Measurements from ENCODE around the gene TMEM45A. TPM values are rescaled to one million over a fixed set of nuclear protein-coding genes. Genes with fewer than 3 reads are reported as not detected.
"Not testable (repeated sequence)": the region's sequence is repeated elsewhere in the genome, so short reads cannot be mapped to it uniquely, and the experiment has no call there.

The TMEM45A gene
- total and polyA plus RNA-seq, 2 donors, result 2.6 to 22.1 TPM

- Histone ChIP-seq H3K36me3 (ENCODE audit: control insufficient read depth in 2 of 2, insufficient read depth in 2 of 2, low read length in 1 of 2) (no peaks in the 10 kb centered on the region), H3K4me1 (ENCODE audit: control insufficient read depth in 2 of 2, insufficient read depth in 2 of 2, low read length in 2 of 2) (no peaks in the 10 kb centered on the region), H3K27me3 (ENCODE audit: control insufficient read depth in 2 of 2, insufficient read depth in 1 of 2, low read length in 1 of 2) (no peaks in the 10 kb centered on the region), H3K9me3 (ENCODE audit: control insufficient read depth in 2 of 2, insufficient read depth in 1 of 2, low read length in 1 of 2) (no peaks in the 10 kb centered on the region), H3K27ac (ENCODE audit: low read depth in 1 of 2, low read length in 1 of 2) (no peak overlapping the region), H3K4me3 (ENCODE audit: low read length in 2 of 2) (no peak overlapping the region)
- WGBS, result 97% methylated on average over 2 of the region's 2 CpGs
- DNase-seq (ENCODE audit: low read depth in 6 of 9, low spot score in 9 of 9), result no peak
These were observed 43.7 kb downstream of the TMEM45A start for GRCh38 chr3:100536093-100536492.

GRCh38 chr3:100537646-100538338 lies 45.4 kb downstream of the TMEM45A start:
- Histone ChIP-seq H3K36me3 (ENCODE audit: control insufficient read depth in 2 of 2, insufficient read depth in 2 of 2, low read length in 1 of 2) (no peaks in the 10 kb centered on the region), H3K9me3 (ENCODE audit: control insufficient read depth in 2 of 2, insufficient read depth in 1 of 2, low read length in 1 of 2) (no peaks in the 10 kb centered on the region), H3K27me3 (ENCODE audit: control insufficient read depth in 2 of 2, insufficient read depth in 1 of 2, low read length in 1 of 2) (no peaks in the 10 kb centered on the region), H3K4me3 (ENCODE audit: low read length in 2 of 2) (no peak overlapping the region), H3K4me1 (ENCODE audit: control insufficient read depth in 2 of 2, insufficient read depth in 2 of 2, low read length in 2 of 2) (no peaks in the 10 kb centered on the region), H3K27ac (ENCODE audit: low read depth in 1 of 2, low read length in 1 of 2) (no peak overlapping the region)
- 98% methylated on average over 5 of the region's 5 CpGs for whole genome bisulfite sequencing
- DNase-seq (ENCODE audit: low read depth in 6 of 9, low spot score in 9 of 9), result no peak

GRCh38 chr3:100538339-100538706 lies 45.9 kb downstream of the TMEM45A start:
- no peak overlapping the region for H3K4me3 ChIP-seq (ENCODE audit: low read length in 2 of 2)
- no peaks in the 10 kb centered on the region for H3K36me3 ChIP-seq (ENCODE audit: control insufficient read depth in 2 of 2, insufficient read depth in 2 of 2, low read length in 1 of 2)
- DNase-seq (ENCODE audit: low read depth in 6 of 9, low spot score in 9 of 9), result no peak
- H3K27ac ChIP-seq (ENCODE audit: low read depth in 1 of 2, low read length in 1 of 2), result no peak overlapping the region
- no peaks in the 10 kb centered on the region for H3K9me3 ChIP-seq (ENCODE audit: control insufficient read depth in 2 of 2, insufficient read depth in 1 of 2, low read length in 1 of 2)
- WGBS, result 92% methylated on average over 1 of the region's 1 CpG
- no peaks in the 10 kb centered on the region for H3K27me3 ChIP-seq (ENCODE audit: control insufficient read depth in 2 of 2, insufficient read depth in 1 of 2, low read length in 1 of 2)
- H3K4me1 ChIP-seq (ENCODE audit: control insufficient read depth in 2 of 2, insufficient read depth in 2 of 2, low read length in 2 of 2), result no peaks in the 10 kb centered on the region

- H3K36me3 ChIP-seq (ENCODE audit: control insufficient read depth in 2 of 2, insufficient read depth in 2 of 2, low read length in 1 of 2), result no peaks in the 10 kb centered on the region
- H3K4me3 ChIP-seq (ENCODE audit: low read length in 2 of 2), result no peak overlapping the region
- H3K27me3 ChIP-seq (ENCODE audit: control insufficient read depth in 2 of 2, insufficient read depth in 1 of 2, low read length in 1 of 2), result no peaks in the 10 kb centered on the region
- no peaks in the 10 kb centered on the region for H3K4me1 ChIP-seq (ENCODE audit: control insufficient read depth in 2 of 2, insufficient read depth in 2 of 2, low read length in 2 of 2)
- no peaks in the 10 kb centered on the region for H3K9me3 ChIP-seq (ENCODE audit: control insufficient read depth in 2 of 2, insufficient read depth in 1 of 2, low read length in 1 of 2)
- WGBS, result 98% methylated on average over 2 of the region's 2 CpGs
- DNase-seq (ENCODE audit: low read depth in 6 of 9, low spot score in 9 of 9), result no peak
- H3K27ac ChIP-seq (ENCODE audit: low read depth in 1 of 2, low read length in 1 of 2), result no peak overlapping the region
These were observed 48.4 kb downstream of the TMEM45A start for GRCh38 chr3:100540791-100541334.

GRCh38 chr3:100541428-100541827 lies 49.0 kb downstream of the TMEM45A start:
- H3K36me3 ChIP-seq (ENCODE audit: control insufficient read depth in 2 of 2, insufficient read depth in 2 of 2, low read length in 1 of 2); H3K4me3 ChIP-seq (ENCODE audit: low read length in 2 of 2); DNase-seq (ENCODE audit: low read depth in 6 of 9, low spot score in 9 of 9); H3K9me3 ChIP-seq (ENCODE audit: control insufficient read depth in 2 of 2, insufficient read depth in 1 of 2, low read length in 1 of 2); H3K4me1 ChIP-seq (ENCODE audit: control insufficient read depth in 2 of 2, insufficient read depth in 2 of 2, low read length in 2 of 2); H3K27ac ChIP-seq (ENCODE audit: low read depth in 1 of 2, low read length in 1 of 2); H3K27me3 ChIP-seq (ENCODE audit: control insufficient read depth in 2 of 2, insufficient read depth in 1 of 2, low read length in 1 of 2): not testable (repeated sequence)
- WGBS, result 93% methylated on average over 3 of the region's 3 CpGs

GRCh38 chr3:100545371-100545770 lies 53.0 kb downstream of the TMEM45A start:
- no peaks in the 10 kb centered on the region for H3K4me1 ChIP-seq (ENCODE audit: control insufficient read depth in 2 of 2, insufficient read depth in 2 of 2, low read length in 2 of 2)
- no peaks in the 10 kb centered on the region for H3K27me3 ChIP-seq (ENCODE audit: control insufficient read depth in 2 of 2, insufficient read depth in 1 of 2, low read length in 1 of 2)
- H3K27ac ChIP-seq (ENCODE audit: low read depth in 1 of 2, low read length in 1 of 2), result no peak overlapping the region
- 87% methylated on average over 2 of the region's 2 CpGs for whole genome bisulfite sequencing
- no peak overlapping the region for H3K4me3 ChIP-seq (ENCODE audit: low read length in 2 of 2)
- H3K9me3 ChIP-seq (ENCODE audit: control insufficient read depth in 2 of 2, insufficient read depth in 1 of 2, low read length in 1 of 2), result no peaks in the 10 kb centered on the region
- no peaks in the 10 kb centered on the region for H3K36me3 ChIP-seq (ENCODE audit: control insufficient read depth in 2 of 2, insufficient read depth in 2 of 2, low read length in 1 of 2)
- no peak for DNase-seq (ENCODE audit: low read depth in 6 of 9, low spot score in 9 of 9)

GRCh38 chr3:100546020-100546744 lies 53.8 kb downstream of the TMEM45A start:
- Histone ChIP-seq H3K27me3 (ENCODE audit: control insufficient read depth in 2 of 2, insufficient read depth in 1 of 2, low read length in 1 of 2) (no peaks in the 10 kb centered on the region), H3K4me1 (ENCODE audit: control insufficient read depth in 2 of 2, insufficient read depth in 2 of 2, low read length in 2 of 2) (no peaks in the 10 kb centered on the region), H3K36me3 (ENCODE audit: control insufficient read depth in 2 of 2, insufficient read depth in 2 of 2, low read length in 1 of 2) (no peaks in the 10 kb centered on the region), H3K4me3 (ENCODE audit: low read length in 2 of 2) (no peak overlapping the region), H3K27ac (ENCODE audit: low read depth in 1 of 2, low read length in 1 of 2) (no peak overlapping the region), H3K9me3 (ENCODE audit: control insufficient read depth in 2 of 2, insufficient read depth in 1 of 2, low read length in 1 of 2) (no peaks in the 10 kb centered on the region)
- no peak for DNase-seq (ENCODE audit: low read depth in 6 of 9, low spot score in 9 of 9)
- WGBS, result 94% methylated on average over 3 of the region's 3 CpGs

GRCh38 chr3:100548053-100548452 lies 55.6 kb downstream of the TMEM45A start:
- no peak for DNase-seq (ENCODE audit: low read depth in 6 of 9, low spot score in 9 of 9)
- no peaks in the 10 kb centered on the region for H3K9me3 ChIP-seq (ENCODE audit: control insufficient read depth in 2 of 2, insufficient read depth in 1 of 2, low read length in 1 of 2)
- no peaks in the 10 kb centered on the region for H3K27me3 ChIP-seq (ENCODE audit: control insufficient read depth in 2 of 2, insufficient read depth in 1 of 2, low read length in 1 of 2)
- H3K4me1 ChIP-seq (ENCODE audit: control insufficient read depth in 2 of 2, insufficient read depth in 2 of 2, low read length in 2 of 2), result no peaks in the 10 kb centered on the region
- 64% methylated on average over 2 of the region's 2 CpGs for WGBS
- H3K4me3 ChIP-seq (ENCODE audit: low read length in 2 of 2), result no peak overlapping the region
- no peak overlapping the region for H3K27ac ChIP-seq (ENCODE audit: low read depth in 1 of 2, low read length in 1 of 2)
- no peaks in the 10 kb centered on the region for H3K36me3 ChIP-seq (ENCODE audit: control insufficient read depth in 2 of 2, insufficient read depth in 2 of 2, low read length in 1 of 2)

- WGBS, result 93% methylated on average over 3 of the region's 3 CpGs
- Histone ChIP-seq H3K9me3 (ENCODE audit: control insufficient read depth in 2 of 2, insufficient read depth in 1 of 2, low read length in 1 of 2) (no peaks in the 10 kb centered on the region), H3K4me3 (ENCODE audit: low read length in 2 of 2) (no peak overlapping the region), H3K36me3 (ENCODE audit: control insufficient read depth in 2 of 2, insufficient read depth in 2 of 2, low read length in 1 of 2) (no peaks in the 10 kb centered on the region), H3K27ac (ENCODE audit: low read depth in 1 of 2, low read length in 1 of 2) (no peak overlapping the region), H3K27me3 (ENCODE audit: control insufficient read depth in 2 of 2, insufficient read depth in 1 of 2, low read length in 1 of 2) (no peaks in the 10 kb centered on the region), H3K4me1 (ENCODE audit: control insufficient read depth in 2 of 2, insufficient read depth in 2 of 2, low read length in 2 of 2) (no peaks in the 10 kb centered on the region)
- DNase-seq (ENCODE audit: low read depth in 6 of 9, low spot score in 9 of 9), result no peak
These were observed 61.4 kb downstream of the TMEM45A start for GRCh38 chr3:100553618-100554372.
